Adipose tissue (tissue), 3 donors: ENCODE data around the gene PPP1R3E. TPM values are rescaled to one million over a fixed set of nuclear protein-coding genes. Genes with fewer than 3 reads are reported as not detected.
"Not testable (repeated sequence)": the region's sequence is repeated elsewhere in the genome, so short reads cannot be mapped to it uniquely, and the experiment has no call there.

Experiments used
- H3K27ac ChIP-seq: one replicate; pipeline ENCODE4 v1.5.1; 2013; ENCODE audit warnings: low read depth, low read length
- WGBS, 3 donors: extraction: QIAGEN DNeasy Blood & Tissue Kit; methylation state at CpG; one replicate each; pipeline ENCODE4 v1.1.7; 2013; 5-methylcytosine and 5-hydroxymethylcytosine counted together
- polyA plus RNA-seq, 3 donors: library from polyadenylated mRNA; stranded (reverse); fragments of 200-250 nt; gene quantifications; one replicate each; pipeline ENCODE4 v1.2.3, GENCODE V29; 2013
- donor health status: healthy with polysubstance abuse.
- donor health status: Bipolar disorder and iron deficiency.
- donor health status: healthy.

PPP1R3E gene
- polyA plus RNA-seq: 10 to 100 TPM in 1 of 3 donors, 1 to 10 TPM in 2; 6.0 to 16.1 (median 6.2) TPM

DNA sequence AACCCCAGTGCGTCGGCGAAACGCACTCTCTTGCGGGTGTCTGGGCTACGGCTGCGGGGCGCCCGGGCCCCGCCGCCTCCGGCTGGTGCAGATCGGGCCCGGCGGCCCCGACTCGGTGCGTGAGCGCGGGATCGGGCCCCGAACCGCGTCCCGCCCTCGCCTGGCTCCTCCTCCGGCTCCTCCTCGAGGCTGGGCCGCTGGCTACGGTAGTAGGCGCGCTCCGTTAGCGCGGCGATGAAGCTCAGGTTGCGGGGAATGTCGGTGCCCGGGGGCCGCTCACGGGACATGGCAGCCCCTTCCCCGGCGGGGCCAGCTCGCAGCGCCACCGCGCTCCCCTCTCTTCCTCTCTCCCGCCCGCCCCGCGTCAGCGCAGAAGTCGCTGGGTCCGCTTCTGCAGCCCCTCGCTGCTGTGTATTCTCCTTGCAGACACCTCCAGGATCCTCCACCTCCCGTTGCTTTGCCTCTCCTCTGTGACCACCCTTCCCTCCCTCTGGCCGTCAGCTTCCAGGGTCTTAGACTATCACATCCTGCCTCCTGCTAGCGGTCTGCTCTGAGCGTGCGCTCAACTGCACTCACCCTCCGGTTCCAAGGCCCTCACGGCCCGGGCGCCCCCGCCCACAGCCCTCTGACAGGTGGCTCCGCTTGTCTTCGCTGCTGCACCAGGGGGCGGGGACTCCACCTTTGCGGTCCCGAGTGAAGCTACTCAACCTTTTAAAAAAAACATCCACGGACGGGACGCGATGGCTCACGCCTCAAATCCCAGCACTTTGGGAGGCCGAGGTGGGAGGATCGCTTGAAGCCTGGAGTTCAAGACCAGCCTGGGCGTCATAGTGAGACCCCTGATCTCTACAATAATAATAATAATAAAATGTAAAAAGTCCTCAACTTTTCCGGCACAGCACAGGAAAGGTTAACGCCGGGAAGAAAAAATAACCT lies at the start of gene PPP1R3E:
Gene PPP1R3E, minus strand, starts transcription at position 570 of the 936 bp plus-strand sequence. Its CDS starts 283 bp downstream, at position 287.
- peak within 1 kb of the TSS; percentile 31 for H3K27ac ChIP-seq
- WGBS, 3 donors: 2 to 3% (median 3%) methylated on average over 63 to 81 of the region's 81 CpGs

DNA sequence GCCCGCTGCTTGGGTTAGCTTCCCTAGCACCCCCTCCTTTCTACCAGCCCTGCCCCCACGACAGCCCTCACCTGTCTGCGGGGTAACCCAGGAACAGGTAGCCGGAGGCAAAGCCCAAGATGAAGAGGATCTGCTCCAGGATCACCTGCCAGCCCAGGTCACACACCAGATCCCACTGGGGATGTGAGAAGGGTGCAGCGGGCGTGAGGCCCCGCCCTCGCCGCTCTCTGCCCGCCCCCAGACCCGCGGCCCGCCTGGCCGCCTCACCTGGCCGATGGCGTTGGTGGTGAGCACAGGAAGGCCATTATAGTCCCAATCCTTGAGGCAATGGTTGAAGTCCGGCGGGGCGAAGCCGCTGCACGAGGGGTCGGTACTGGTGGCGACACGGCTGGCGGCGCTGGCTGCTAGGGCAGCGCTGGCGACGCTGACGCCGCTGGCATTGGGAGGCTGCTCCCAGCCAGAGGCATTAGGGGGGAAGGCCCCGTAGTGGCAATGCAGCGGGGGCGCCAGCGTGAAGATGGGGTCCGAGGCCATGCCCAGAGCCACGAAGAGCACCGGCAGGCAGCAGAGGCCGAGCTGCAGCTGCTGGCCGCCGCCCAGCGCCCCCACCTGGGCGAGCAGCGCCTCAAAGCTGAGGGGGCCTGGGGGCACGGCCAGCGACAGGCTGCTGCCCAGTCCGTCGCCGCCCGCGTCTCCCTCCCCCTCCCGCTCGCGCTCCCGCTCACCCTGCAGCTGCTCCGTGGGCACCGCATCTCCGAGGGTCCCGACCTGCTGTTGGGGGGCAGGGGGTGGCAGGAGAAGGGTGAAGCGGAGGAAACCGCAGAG lies 49.2 kb upstream of the PPP1R3E start:
- no peak overlapping the region for H3K27ac ChIP-seq
- 13 to 16% (median 15%) methylated on average over 41 to 61 of the region's 61 CpGs for WGBS, 3 donors

GRCh38 chr14:23349156-23349845 lies 46.6 kb upstream of the PPP1R3E start:
- no peak overlapping the region for H3K27ac ChIP-seq
- WGBS, 3 donors: 74 to 93% (median 89%) methylated on average over 8 of the region's 8 CpGs

DNA sequence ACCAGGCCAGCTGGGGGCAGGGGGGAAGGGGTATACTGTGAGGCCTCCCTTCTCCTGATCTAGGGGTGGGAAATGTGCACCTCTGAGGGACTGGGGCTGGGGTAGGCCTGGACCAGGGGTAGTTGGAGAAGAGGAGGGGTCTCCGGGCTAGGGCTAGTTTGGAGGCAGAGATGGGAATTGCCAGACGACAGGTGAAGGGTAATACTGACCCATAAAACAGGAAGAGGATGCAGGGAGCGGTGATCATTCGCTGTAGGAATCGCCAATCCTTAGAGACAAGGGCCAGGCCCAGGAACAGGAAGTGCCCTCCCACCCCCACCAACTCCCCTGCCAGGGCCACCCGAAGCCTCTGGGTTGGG lies 45.6 kb upstream of the PPP1R3E start:
- H3K27ac ChIP-seq: no peak overlapping the region
- 81 to 90% (median 87%) methylated on average over 6 of the region's 6 CpGs for WGBS, 3 donors

GRCh38 chr14:23347406-23348296 lies 45.0 kb upstream of the PPP1R3E start:
- 94% methylated on average over 18 to 19 of the region's 19 CpGs for WGBS, 3 donors
- H3K27ac ChIP-seq: no peak overlapping the region

DNA sequence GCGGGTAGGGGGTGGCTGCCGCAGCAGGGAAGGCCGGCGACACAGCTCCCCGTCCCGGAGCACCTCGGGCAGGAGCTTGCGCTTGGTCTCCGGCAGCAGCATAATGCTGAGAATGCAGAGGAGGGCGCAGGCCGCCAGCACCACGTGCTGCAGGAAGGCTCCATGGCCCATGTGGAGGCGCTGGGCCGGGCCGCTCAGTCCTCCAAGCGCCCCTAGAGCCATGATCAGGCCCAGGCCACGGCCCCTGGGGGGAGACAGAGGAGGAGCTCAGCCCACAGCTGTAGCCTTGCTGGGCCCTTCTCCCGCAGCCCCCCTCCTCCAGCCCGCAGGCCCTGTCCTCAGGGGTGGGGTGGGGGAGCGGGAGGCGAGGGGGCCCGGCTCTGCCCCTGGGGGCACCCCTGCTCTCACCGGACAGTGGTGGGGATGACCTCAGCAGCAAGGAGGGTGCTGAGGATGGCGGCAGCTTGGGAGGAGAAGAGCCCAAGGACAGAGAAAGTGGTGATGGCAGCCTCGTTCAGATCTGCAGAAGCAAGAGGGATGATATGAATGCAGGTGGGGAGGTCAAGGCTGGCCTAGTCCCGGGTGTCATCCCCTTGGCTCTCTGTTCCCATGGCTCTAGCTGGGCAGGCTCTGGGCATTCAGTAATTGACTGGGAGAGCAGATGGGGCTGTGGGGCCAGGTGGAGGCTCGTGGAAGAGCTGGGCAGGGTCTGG lies 44.2 kb upstream of the PPP1R3E start:
- H3K27ac ChIP-seq: no peak overlapping the region
- 85 to 87% (median 85%) methylated on average over 21 to 27 of the region's 27 CpGs for WGBS, 3 donors

DNA sequence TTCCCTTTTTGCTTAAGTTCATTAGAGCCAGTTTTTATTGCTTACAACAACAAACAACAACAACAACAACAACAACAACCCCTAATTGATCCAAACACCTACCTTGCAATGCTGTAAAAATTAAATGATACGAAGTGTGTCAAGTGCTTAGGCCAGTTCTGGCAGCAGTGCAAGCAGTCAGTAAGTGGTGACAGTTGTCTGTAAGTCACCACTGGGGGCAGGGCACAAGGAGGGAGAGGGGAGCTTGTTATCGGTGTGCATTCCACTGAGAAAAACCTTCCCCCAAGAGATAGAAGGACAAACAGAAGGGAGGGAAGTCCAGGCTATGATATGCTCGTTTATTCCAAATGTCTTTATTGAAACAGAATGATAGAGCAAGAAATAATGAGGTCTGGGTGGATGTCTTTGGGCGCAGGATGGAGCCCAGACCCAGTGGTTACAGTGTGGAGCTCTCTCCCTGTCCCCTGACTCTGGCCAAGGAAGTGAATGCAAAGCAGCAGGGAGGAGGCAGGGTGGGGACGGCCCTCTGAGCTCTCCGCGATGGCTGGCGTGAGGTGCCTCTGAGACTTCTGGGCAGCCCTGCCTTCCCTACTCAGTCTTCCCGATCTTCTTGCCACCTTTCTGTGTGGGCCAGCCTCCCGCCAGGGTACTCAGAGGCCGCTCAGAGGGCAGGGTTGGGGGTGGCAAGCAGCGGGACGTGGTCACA lies 43.5 kb upstream of the PPP1R3E start:
- 80 to 85% (median 83%) methylated on average over 13 of the region's 13 CpGs for WGBS, 3 donors

GRCh38 chr14:23344481-23344880 lies 41.8 kb upstream of the PPP1R3E start:
- WGBS, 3 donors: 59 to 69% (median 64%) methylated on average over 3 of the region's 3 CpGs
- H3K27ac ChIP-seq: no peak overlapping the region

More for the DNA sequence above, 43.5 kb upstream of the PPP1R3E start:
- no peak overlapping the region for H3K27ac ChIP-seq

DNA sequence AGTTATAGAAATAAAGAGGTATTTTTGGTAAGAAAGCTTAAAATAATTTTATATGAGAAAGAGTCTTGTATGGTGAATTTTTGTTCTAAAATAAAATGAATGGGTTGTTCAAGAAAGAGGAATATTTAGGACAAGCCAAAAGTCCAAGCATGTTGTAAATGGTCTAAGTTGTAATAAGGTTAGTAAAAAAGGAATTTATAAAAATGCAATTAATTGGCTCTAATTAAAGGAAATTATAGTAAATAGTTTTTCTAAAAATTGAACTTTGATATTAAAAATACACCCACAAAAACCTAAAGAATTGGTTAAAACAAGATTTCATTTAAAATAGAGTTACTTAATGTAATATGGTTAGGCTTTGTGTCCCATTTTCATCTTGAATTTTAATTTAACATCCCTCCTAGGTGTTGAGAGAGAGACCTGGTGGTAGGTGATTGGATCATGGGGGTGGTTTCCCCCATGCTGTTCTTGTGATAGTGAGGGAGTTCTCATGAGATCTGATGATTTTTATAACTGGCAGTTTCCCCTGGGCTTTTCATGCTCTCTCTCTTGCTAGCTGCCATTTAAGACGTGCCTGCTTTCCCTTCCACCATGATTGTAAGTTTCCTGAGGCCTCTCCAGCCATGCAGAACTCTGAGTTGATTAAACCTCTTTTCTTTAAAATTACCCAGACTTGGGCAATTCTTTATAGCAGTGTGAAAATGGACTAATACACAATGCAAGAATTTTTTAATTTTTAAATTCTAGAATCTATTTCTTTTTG lies 37.0 kb upstream of the PPP1R3E start:
- 74 to 80% (median 77%) methylated on average over 1 of the region's 1 CpG for WGBS, 3 donors
- no peak overlapping the region for H3K27ac ChIP-seq

DNA sequence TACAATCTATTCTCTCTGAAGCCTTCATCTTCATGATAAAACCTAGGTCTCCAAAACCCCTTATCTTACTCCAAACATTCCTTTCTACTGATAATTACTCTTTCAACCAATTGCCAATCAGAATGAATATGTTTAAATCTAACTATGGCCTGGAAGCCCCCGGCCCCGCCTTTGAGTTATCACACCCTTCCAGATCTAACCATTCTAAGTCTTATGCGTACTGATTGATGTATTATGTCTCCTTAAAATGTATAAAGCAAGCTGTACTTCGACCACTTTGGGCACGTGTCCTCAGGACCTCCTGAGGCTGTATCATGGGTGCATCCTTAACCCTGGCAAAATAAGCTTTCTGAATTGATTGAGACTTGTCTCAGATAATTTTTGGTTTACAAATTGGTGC lies 33.0 kb upstream of the PPP1R3E start:
- WGBS, 3 donors: 84 to 91% (median 88%) methylated on average over 5 of the region's 5 CpGs
- H3K27ac ChIP-seq: no peak overlapping the region

DNA sequence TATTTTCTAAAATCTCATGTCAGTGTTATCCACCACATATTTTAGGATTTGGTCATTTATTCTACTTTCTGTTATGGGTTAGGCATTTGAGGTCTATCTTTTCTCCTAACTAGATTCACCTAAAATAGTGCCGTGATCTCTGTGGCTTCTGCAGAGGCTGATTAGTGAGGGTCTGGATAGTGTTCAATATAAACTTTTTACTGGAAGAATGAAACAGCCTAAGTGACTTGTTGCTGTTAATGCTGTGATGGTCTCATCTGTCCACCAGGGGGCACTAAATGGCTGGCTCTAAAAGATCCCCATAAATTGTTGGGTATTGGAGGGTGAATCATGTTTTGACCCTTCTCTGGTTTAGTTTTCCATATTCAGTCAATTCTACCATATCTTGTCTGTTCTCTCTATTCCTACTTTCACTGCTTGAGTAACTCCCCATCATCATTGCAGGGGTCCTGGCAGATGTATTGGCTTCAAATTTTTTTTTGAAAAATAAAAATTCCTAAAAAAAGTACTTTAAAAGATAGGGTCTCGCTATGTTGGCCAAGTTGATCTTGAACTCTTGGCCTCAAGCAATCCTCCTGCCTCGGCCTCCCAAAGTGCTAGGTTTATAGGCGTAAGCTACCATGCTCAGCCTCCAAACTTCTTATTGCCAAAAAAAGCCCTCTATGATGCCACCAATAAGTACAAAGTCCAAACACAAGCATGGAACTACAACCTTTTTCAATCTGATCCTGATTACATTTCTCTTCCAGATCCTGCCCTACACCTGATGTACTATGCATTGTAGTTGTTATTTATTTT lies 25.5 kb upstream of the PPP1R3E start:
- 39 to 48% (median 40%) methylated on average over 4 of the region's 4 CpGs for WGBS, 3 donors
- no peak overlapping the region for H3K27ac ChIP-seq

GRCh38 chr14:23326491-23327332 lies 24.1 kb upstream of the PPP1R3E start:
- WGBS, 3 donors: 77 to 84% (median 78%) methylated on average over 13 of the region's 13 CpGs

DNA sequence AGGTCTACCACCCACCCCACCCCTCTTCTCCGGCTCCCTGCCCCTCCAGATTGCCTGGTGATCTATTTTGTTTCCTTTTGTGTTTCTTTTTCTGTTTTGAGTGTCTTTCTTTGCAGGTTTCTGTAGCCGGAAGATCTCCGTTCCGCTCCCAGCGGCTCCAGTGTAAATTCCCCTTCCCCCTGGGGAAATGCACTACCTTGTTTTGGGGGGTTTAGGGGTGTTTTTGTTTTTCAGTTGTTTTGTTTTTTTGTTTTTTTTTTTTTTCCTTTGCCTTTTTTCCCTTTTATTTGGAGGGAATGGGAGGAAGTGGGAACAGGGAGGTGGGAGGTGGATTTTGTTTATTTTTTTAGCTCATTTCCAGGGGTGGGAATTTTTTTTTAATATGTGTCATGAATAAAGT lies 23.1 kb upstream of the PPP1R3E start:
- WGBS, 3 donors: 94 to 100% (median 98%) methylated on average over 5 of the region's 5 CpGs
- H3K27ac ChIP-seq: not testable (repeated sequence)

More at GRCh38 chr14:23326491-23327332, 24.1 kb upstream of the PPP1R3E start:
- no peak overlapping the region for H3K27ac ChIP-seq

GRCh38 chr14:23324993-23325392 lies 22.3 kb upstream of the PPP1R3E start:
- no peak overlapping the region for H3K27ac ChIP-seq
- 81 to 87% (median 83%) methylated on average over 7 of the region's 7 CpGs for WGBS, 3 donors
